Measurements from ENCODE around the gene SNAP23. TPM values are rescaled to one million over a fixed set of nuclear protein-coding genes. Genes with fewer than 3 reads are reported as not detected.

Gene SNAP23
- polyA plus RNA-seq, 1 donor from 2014 or later, result 40.7 TPM

GRCh38 chr15:42577514-42578031 is 82.1 kb downstream of the SNAP23 start:
- H3K9ac ChIP-seq (ENCODE audit: low read length), result no peak overlapping the region
- no peaks in the 10 kb centered on the region for H3F3A ChIP-seq (ENCODE audit: insufficient read depth, low read length, poor library complexity, severe bottlenecking)
- no peaks in the 10 kb centered on the region for H3K9me3 ChIP-seq (ENCODE audit: low read length)
- H4K20me1 ChIP-seq (ENCODE audit: insufficient read depth), result no peaks in the 10 kb centered on the region
- no peaks in the 10 kb centered on the region for H3K9me2 ChIP-seq (ENCODE audit: insufficient read depth, low read length)
- no peaks in the 10 kb centered on the region for H3K27me3 ChIP-seq (ENCODE audit: insufficient read depth, low read depth, low read length)
- no peaks in the 10 kb centered on the region for H3K36me3 ChIP-seq (ENCODE audit: insufficient read depth, low read length)
- H2AFZ ChIP-seq (ENCODE audit: low read depth, low read length), result no peak overlapping the region
- no peaks in the 10 kb centered on the region for H3K79me2 ChIP-seq (replicated peaks; ENCODE audit: insufficient read depth, low read length)
- no peak overlapping the region for H3K4me2 ChIP-seq (ENCODE audit: low read length)
- no peak overlapping the region for H3K27ac ChIP-seq (ENCODE audit: low read length)
- no peak overlapping the region for H3K4me3 ChIP-seq (ENCODE audit: low read length)
- no peak for TF ChIP-seq RAD21 (conservative IDR thresholded peaks at IDR 0.05)
- TF ChIP-seq MXI1 (conservative IDR thresholded peaks at IDR 0.05; ENCODE audit: poor library complexity, severe bottlenecking), result no peak
- no peak for TF ChIP-seq EZH2 (IDR thresholded peaks at IDR 0.05; ENCODE audit: borderline replicate concordance, insufficient read depth, low read length, poor library complexity, severe bottlenecking)
- no peak for TF ChIP-seq TAF1 (IDR thresholded peaks at IDR 0.05; ENCODE audit: low read depth)
- no peak for TF ChIP-seq SMC3 (conservative IDR thresholded peaks at IDR 0.05; ENCODE audit: poor library complexity)
- TF ChIP-seq, protein P1, sequence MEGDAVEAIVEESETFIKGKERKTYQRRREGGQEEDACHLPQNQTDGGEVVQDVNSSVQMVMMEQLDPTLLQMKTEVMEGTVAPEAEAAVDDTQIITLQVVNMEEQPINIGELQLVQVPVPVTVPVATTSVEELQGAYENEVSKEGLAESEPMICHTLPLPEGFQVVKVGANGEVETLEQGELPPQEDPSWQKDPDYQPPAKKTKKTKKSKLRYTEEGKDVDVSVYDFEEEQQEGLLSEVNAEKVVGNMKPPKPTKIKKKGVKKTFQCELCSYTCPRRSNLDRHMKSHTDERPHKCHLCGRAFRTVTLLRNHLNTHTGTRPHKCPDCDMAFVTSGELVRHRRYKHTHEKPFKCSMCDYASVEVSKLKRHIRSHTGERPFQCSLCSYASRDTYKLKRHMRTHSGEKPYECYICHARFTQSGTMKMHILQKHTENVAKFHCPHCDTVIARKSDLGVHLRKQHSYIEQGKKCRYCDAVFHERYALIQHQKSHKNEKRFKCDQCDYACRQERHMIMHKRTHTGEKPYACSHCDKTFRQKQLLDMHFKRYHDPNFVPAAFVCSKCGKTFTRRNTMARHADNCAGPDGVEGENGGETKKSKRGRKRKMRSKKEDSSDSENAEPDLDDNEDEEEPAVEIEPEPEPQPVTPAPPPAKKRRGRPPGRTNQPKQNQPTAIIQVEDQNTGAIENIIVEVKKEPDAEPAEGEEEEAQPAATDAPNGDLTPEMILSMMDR (IDR thresholded peaks at IDR 0.05; ENCODE audit: poor library complexity, severe bottlenecking), result no peak
- TF ChIP-seq EP300 (conservative IDR thresholded peaks at IDR 0.05; ENCODE audit: poor library complexity, severe bottlenecking), result no peak
- TF ChIP-seq REST (IDR thresholded peaks at IDR 0.05; ENCODE audit: borderline replicate concordance), result no peak
- no peak for TF ChIP-seq POLR2AphosphoS5 (IDR thresholded peaks at IDR 0.05)

- no peak overlapping the region for H2AFZ ChIP-seq (ENCODE audit: low read depth, low read length)
- H3K9me3 ChIP-seq (ENCODE audit: low read length), result no peaks in the 10 kb centered on the region
- no peak overlapping the region for H3K27ac ChIP-seq (ENCODE audit: low read length)
- H3K9me2 ChIP-seq (ENCODE audit: insufficient read depth, low read length), result no peaks in the 10 kb centered on the region
- H3K79me2 ChIP-seq (replicated peaks; ENCODE audit: insufficient read depth, low read length), result no peaks in the 10 kb centered on the region
- H3K36me3 ChIP-seq (ENCODE audit: insufficient read depth, low read length), result no peaks in the 10 kb centered on the region
- H4K20me1 ChIP-seq (ENCODE audit: insufficient read depth), result no peaks in the 10 kb centered on the region
- H3K9ac ChIP-seq (ENCODE audit: low read length), result no peak overlapping the region
- no peak overlapping the region for H3K4me2 ChIP-seq (ENCODE audit: low read length)
- no peaks in the 10 kb centered on the region for H3K27me3 ChIP-seq (ENCODE audit: insufficient read depth, low read depth, low read length)
- H3K4me3 ChIP-seq (ENCODE audit: low read length), result no peak overlapping the region
- TF ChIP-seq REST (IDR thresholded peaks at IDR 0.05; ENCODE audit: borderline replicate concordance), result no peak
- no peak for TF ChIP-seq RAD21 (conservative IDR thresholded peaks at IDR 0.05)
- no peak for TF ChIP-seq TAF1 (IDR thresholded peaks at IDR 0.05; ENCODE audit: low read depth)
- TF ChIP-seq, protein P1 (IDR thresholded peaks at IDR 0.05; ENCODE audit: poor library complexity, severe bottlenecking), result no peak
- no peak for TF ChIP-seq EP300 (conservative IDR thresholded peaks at IDR 0.05; ENCODE audit: poor library complexity, severe bottlenecking)
- TF ChIP-seq POLR2AphosphoS5 (IDR thresholded peaks at IDR 0.05), result no peak
- no peak for TF ChIP-seq SMC3 (conservative IDR thresholded peaks at IDR 0.05; ENCODE audit: poor library complexity)
- TF ChIP-seq EZH2 (IDR thresholded peaks at IDR 0.05; ENCODE audit: borderline replicate concordance, insufficient read depth, low read length, poor library complexity, severe bottlenecking), result no peak
- no peak for TF ChIP-seq MXI1 (conservative IDR thresholded peaks at IDR 0.05; ENCODE audit: poor library complexity, severe bottlenecking)
- no peaks in the 10 kb centered on the region for H3F3A ChIP-seq (ENCODE audit: insufficient read depth, low read length, poor library complexity, severe bottlenecking)
These were observed 83.6 kb downstream of the SNAP23 start for GRCh38 chr15:42578984-42579537.
